Embryonic facial prominence (tissue), 1 donor: ENCODE data around the gene MAD1L1.
"Not testable (repeated sequence)": the region's sequence is repeated elsewhere in the genome, so short reads cannot be mapped to it uniquely, and the experiment has no call there.

Experiments
- DNase-seq: peaks from one replicate; pipeline ENCODE4 v3.0.0-alpha.2; 2016; ENCODE audit errors: extremely low spot score

The MAD1L1 gene

DNA sequence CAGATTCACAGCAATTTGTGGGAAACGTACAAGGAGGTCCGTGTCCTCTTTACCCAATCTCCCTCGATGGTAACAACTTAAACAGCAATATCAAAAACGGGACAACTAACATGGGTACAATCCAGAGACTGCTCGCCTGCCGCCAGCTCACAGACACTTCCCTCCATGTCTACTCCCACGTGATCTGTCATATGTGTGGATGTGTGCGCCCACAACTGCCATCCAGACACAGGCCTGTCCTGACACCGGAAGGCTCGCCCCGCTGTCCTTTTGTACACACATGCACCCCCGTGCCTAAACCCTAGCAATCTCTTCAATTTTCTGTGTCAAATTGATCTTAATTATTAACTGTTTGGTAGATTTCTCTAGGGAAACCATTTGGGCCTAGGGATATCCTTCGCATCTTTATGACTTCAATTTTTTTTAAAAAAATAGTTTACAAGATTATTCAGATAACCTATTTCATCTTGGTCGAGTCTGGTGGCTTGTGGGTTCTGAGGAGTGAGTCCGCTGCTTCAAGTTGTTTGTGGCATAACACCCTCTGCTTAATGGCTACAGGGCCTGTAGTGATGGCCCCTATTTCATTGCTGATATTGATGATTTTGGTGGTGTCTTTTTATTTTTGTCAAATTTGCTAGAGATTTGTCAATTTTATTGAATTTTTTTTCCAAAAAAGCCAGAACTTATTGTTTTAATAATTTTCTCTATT lies 260.6 kb downstream of the MAD1L1 start:
- DNase-seq: no peak

DNA sequence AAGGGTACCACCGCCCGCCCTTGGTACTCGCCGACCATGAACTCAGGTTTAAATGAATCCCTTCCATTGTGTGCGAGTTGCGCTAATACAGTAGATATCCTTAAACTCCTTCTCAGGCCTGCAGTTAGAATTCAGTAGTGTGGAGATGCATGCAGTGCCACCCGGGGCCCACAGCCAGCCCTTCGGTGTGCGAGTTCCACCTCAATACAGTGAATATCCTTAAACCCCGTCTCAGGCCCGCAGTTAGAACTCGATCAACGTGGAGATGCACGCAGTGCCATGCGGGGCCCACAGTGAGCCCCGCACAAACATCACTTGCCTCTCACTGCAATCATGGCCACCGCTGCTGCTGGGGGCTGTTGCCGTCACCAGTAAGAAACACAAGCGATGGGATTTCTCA lies 261.9 kb downstream of the MAD1L1 start:
- no peak for DNase-seq

DNA sequence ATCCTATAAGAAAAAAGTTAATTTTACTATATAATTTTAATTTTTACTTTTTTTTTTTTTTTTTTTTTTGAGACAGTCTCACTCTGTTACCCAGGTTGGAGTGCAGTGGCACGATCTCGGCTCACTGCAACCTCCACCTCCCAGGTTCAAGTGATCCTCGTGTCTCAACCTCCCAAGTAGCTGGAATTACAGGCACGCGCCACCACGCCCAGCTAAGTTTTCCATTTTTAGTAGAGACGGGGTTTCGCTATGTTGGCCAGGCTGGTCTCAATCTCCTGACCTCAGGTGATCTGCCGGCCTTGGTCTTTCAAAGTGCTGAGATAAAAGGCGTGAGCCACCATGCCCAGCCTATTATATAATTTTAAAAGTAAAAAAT lies 262.5 kb downstream of the MAD1L1 start:
- not testable (repeated sequence) for DNase-seq

DNA sequence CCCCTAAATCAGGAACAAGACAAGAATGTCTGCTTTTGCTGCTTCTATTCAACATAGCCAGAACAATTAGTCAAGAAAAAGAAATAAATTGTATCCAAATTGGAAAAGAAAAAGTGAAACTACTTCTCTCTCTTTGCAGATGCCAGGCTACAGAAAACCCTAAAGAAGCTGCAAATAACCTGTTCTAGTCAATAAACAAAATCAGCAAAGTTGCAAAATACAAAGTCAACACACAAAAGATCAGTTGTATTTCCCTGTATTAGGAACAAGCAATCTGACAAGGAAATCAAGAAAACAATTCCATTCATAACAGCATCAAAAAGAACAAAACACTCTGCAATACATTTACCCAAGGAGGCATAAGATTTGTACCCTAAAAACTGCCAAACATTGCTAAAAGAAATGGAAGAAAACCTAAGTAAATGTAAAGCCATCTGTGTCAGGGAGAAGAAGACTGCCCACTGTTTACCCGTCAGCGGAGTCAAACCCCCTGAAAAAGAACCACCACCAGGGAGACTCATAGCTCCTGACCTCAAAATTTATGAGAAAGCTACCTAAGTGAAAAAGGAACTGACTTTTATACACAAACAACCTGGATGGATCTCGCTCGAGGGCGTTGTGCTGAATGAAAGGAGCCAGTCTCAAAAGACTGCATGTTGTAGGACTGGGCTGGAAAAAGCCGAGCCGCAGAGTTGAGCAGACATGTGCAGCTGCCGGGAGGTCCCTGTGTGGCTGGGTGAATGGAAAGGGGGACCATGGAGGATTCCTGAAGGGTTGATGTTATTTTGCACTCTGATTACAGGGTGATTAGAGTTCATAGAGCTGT lies 263.1 kb downstream of the MAD1L1 start:
- DNase-seq: no peak

DNA sequence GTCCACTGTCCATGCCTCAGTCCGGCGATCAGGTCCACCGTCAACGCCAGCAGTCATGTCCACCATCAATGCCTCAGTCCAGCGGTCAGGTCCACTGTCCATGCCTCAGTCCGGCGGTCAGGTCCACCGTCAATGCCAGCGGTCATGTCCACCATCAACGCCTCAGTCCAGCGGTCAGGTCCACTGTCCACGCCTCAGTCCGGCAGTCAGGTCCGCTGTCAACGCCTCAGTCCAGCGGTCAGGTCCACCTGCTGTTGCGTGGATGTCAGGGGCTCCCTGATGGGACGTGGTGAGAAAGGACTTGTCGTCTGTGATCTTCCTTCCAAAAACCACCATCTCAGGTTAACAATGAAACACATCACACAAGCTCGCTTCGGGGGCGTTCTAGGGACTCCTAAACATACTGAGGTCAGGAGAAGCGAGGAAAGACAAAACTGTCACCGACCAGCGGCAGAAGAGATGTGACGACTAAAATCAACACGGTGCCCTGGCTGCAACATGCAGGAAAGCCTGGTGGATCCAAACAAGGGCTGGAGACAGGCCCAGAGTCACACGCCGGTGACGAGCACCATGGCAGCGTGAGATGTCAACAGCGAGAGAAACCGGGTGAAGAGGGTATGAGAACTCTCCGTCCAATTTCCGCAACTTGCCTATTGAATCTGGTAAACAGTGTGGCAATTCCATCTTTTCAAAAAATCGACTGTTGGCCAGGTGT lies 264.2 kb downstream of the MAD1L1 start:
- DNase-seq: no peak

DNA sequence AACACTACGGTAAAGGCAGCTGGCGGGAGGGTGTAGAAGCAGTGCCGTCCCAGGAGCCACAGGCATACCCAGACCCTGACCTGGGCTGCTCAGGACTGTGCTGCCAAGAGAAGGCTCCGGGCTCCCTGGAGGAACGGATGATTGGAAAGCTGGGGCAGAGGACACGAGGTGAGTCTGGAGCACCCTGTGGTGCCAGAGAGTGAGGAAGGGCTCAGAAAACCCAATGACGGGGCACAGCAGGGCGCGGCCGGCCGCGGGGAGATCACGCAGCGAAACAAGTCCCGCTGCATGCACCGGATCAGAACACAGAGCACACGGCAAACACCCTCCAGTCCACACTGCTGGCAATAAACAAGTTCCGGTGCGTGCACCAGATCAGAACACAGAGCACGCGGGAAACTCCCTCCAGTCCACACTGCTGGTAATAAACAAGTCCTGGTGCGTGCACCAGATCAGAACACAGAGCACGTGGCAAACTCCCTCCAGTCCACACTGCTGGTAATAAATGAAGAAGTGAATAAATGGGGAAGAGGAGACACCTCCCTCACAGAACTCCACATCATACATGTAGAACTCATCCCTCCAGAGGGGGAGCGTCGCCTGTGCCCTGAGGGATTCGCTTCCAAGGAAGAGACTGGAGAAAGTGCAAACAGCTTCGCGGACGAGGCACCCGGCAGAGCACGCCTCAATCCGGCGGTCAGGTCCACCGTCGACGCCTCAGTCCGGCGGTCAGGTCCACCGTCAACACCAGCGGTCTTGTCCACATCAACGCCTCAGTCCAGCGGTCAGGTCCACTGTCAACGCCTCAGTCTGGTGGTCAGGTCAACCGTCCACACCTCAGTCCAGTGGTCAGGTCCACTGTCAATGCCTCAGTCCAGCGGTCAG lies 265.0 kb downstream of the MAD1L1 start:
- no peak for DNase-seq

DNA sequence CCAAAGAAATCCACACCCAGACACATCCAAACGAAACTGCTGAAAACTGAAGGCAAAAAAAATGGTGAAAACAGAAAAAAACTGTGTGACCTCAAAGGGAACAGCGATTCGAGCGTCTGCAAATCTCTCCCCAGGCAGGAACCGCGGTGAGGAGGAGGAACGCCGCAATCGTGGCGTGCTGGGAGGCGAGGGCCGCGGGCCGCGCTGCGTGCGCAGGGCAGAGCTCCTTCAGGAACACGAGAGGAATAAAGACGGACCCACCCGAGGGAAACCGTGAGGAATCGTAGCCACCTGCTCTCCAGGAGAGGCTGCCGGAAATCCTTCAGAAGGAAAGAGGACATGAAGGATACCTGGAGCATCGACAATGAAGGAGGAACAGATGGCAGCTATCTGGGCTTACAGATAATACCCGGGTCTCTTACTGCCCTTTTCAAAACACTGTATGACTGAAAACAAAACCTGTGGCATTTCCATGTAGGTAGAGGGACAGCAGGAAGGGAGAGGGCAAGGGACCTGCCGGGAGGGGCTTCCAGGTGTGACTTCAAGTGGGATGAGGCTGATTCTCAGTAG lies 266.0 kb downstream of the MAD1L1 start:
- DNase-seq: no peak

DNA sequence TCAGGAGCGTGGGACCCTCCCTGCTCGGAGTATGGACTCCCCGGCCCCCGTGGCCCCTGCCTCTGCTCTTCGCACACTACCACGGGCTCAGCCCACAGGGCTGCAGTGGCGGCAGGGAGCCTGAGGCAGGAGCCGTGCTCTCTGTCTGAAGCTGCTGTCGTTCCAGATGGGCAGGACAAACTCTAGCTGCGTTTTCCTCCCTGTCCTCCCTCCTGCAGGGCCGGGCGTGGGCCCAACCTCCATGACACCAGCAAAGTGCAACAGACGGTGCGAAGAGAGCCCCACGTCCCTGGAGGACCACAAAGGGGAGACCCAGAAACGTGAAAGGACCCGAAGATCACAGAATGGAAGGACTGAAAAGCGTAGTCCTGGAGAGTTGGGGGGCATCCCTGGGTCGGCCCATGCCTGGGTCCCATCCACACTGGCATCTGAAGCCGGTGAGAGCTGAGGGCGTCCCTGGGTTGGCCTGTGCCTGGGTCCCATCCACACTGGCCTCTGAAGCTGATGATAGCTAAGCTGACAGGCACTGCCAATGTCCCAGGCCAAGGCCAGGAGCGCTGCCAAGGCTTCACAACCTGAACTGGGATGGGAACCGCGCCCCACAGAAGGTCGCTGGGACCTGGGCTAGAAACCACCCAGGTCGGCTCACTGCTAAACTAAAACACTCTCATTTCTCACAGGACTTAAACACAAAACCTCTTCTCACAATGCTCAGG lies 267.0 kb downstream of the MAD1L1 start:
- no peak for DNase-seq

DNA sequence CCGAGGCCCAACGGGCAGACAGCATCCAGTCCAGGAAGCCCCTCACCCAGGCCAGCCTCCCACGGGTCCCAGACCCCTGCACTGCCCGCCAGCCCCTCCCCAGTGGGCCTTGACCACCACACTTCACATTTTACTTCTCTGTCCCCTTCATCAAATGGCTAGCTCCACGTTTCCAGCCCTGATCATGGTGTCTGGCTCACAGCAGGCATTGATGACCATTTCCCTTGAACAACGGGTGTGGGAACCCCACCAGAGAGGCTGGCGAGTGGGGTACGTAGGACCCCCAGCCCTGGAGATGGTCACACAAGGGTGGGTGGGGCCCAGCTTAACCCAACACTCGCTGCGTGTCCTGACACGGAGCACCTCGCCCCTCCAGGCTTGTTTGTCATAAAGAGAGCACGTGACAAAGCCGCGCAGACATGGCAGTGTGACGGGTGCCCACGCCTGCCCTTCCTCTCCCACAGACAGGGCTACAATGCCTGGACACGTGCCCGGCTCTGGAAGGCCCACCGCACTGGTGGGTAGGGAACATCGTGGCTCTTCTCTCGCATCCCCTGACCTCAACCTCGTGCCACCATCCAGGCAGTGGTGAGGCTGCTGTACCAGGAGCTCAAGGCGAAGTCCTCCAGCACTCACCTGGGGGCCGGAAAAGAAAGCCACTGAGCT lies 267.7 kb downstream of the MAD1L1 start:
- DNase-seq: no peak

DNA sequence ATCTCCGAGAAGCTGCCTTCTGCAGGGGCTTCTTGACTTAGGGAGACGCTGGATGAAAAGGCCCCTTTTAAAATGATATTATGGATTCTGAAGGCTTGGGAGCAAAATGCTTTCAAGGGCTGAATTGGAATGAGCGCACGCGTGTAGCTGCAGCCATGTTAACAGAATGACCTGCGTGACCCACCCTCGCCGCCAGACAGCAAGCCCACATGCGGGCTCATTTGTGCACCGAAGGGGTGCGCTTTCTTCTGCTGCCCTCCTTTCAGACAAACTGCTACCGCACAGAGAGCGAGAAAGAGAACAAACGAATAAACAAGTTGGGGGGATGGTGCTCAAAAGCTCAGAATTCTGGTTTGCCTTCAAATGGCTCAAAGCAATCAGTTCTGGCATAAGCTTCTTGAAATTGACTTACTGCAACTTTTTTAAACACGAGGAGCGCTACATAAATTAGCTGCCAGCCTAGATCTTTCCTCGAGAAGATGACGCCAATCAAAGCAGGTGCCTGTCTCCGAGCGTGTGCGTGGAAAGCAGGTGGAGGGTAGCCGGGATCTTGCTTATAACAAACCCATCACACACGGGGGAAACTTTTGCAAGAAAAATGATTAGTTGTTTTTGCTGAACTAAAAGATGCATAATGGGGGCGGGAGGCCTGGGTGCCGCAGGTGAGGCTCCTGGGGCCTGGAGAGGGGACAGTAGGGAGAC lies 268.4 kb downstream of the MAD1L1 start:
- DNase-seq: no peak

DNA sequence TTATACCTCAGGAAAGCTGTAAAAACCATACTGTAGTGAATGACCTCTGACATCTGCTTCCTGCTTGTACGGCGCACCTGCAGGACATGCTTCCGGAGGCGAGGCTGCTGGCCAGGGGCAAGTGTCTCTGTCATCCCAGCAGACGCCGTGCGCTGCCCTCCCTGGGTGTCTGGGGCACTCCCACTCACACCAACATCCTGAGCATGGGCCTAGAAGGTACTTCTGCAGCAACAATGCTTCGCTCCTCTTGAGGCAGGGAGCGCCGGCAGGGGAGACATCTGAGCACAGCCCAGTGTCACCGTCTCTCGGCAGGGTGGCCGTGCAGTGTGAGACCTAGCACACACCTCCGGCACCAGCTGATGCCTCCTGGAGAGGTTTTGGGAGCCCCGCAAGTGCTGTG lies 269.2 kb downstream of the MAD1L1 start:
- no peak for DNase-seq

DNA sequence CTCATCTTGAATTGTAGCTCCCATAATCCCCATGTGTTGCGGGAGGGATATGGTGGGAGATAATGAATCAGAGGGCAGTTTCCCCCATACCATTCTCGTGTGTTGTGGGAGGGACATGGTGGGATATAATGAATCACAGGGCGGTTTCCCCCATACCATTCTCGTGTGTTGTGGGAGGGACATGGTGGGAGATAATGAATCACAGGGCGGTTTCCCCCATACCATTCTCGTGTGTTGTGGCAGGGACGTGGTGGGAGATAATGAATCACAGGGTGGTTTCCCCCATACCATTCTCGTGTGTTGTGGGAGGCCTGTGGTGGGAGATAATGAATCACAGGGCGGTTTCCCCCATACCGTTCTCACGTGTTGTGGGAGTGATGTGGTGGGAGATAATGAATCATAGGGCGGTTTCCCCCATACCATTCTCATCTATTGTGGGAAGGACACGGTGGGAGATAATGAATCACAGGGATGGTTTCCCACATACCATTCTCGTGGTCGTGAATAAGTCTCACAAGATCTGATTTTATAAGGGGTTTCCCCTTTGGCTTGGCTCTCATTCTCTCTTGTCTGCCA lies 271.0 kb downstream of the MAD1L1 start:
- DNase-seq: no peak

DNA sequence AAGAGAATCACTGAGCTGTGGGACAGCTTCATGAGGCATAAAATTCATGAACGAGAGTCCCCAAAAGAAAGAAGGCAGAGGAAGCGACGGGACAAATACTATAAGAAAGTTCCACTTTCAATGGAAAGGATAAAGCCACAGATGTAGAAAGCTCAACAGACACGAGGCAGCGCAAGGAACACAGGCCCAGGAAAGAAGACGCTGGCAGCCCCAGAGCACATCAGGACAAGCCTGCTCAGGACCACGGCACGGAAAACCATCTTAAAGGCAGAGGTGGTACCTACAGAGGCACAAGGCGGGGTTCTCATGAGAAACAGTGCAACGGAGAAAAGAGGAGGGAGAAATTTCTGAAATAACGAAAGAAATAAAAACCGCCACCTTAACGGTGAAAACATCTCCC lies 273.4 kb downstream of the MAD1L1 start:
- no peak for DNase-seq

DNA sequence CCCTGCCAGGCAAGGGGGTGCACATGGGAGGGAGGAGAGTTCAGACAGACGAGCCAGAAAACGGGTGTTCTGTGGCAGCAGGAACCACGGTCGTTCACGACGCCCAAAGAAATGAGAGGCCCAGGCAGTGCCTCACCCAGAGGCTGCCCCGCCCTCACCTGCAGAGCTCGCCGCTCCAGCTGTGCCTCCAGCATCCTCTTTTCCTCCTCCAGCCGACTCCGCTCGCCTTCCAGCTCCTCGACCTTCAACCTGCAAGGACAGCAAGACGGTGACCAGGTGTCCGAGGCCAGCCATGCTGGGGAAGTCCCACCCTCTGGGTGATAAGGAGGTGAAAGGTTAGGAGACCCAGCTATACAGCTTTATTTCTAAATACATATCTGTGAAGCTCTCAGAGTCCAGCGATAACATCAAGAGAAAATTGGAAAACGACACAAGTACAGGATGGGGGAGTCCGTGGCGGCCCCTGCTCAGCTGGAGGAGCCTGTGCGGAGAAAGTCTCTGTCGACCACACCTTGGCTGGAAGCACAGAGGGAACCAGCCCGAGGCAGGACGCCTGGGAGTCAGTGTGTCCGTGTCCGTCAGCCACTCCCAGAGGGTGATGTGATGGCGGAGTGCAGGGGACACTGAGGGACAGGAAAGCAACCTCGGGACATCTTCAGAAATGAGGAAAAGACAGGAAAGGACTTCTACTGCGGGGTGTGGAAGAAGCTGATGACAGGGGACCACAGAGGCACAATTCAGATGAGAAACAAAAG lies 275.1 kb downstream of the MAD1L1 start:
- DNase-seq: no peak

DNA sequence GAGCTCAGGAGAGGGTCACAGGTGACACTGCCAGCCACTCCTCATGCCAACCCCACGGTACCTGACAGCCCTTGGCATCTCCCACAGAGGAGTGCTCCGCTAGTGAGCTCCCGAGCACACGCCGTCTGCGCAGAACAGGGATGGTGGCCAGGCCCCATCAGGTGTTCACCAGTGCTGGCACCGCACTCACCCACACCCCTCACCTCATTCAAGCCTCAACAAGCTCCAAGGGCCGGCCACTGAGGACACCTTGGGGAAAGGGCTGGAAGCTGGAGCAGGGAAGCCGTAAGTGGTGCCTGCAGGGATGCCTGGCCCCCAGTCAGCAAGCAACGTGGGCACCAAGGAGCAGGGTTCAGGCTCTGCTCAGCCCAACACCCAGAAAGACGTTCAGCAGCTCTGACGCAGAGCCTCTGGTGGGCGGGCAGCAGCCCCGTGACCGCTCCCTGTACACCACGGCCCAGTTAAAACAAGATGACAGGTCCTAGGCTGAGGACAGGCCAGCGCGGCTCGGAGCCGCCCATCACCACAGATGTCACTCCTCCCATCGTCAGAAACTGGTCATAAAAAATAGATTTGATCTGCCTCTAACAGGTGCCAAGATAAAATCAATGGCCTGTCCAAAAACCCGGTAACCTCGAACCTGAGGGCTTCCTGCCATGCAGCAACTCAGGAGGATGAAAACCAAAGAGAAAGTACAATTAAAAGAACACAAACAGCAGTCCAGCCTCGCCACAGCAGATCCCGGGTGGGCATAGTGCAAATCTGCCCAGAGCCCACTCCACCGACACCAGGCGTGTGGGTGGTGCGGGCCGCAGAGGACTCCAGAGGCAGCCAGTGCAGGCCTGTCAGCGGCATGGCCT lies 275.9 kb downstream of the MAD1L1 start:
- no peak for DNase-seq

DNA sequence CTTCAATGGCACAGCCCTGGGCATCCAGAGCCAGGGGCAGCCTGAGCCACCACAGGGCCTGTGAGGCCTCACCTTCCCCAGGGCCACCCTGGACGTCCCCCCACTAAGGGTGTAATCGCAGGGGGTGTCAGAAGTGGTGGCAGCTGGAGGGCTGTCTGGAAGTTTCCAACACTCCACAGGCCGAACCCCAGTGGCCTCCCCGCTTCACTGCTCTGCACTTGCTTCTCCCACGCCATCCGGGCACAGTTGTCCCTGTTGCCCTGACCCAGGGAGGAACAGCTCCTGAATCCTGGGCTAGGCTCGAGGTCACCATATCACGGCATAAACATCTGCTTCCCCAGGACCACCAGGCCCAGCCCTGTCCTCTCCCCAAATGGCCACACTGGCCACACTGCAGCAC lies 276.6 kb downstream of the MAD1L1 start:
- no peak for DNase-seq

DNA sequence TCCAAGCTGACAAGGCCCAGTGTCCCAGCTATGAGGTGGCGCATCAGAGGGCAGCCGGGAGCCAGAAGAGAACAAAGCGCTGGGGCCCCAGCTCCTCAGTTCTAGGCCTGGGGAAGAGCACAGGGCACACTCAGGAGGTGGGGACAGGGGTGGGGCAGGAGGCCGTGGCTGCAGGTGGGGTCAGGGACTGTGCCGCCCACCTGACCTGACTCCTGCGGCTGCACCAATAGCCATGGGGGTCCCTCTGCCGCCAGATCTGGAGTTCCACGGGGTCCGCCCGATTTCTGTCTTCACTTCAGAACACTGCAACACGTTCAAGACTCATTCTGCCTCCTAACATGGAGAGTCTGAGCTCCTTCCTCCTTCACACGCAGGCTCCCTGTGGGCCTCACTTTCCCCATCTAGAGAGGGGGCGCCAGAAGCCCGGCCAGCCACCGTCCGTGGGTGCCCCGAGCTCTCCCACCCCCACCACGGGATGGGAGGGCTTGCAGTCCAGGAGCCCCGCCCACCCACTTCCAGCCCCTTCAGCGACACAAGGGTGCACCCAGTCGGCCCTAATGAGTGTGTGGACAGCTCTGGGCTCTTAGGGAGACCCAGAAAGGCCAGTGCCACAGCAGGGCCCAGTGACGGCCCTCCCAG lies 278.3 kb downstream of the MAD1L1 start:
- DNase-seq: no peak
